Measurements from ENCODE around the gene NUF2. TPM values are rescaled to one million over a fixed set of nuclear protein-coding genes. Genes with fewer than 3 reads are reported as not detected.

The NUF2 gene
- total RNA-seq, 3 donors from 2014 or later = 0.29 to 1.3 TPM; not detected in 1

- Histone ChIP-seq H3K9me3 (no peaks in the 10 kb centered on the region), H3K4me1 (no peaks in the 10 kb centered on the region), H3K27ac (no peak overlapping the region), H3K36me3 (no peaks in the 10 kb centered on the region), H3K27me3 (no peaks in the 10 kb centered on the region), H3K4me3 (no peak overlapping the region)
- DNase-seq (ENCODE audit: low spot score in 2 of 2) = no peak
- intact Hi-C loops (cut with DNase I; ENCODE audit: low total_unique reads) = no loop called here
- TF ChIP-seq POLR2AphosphoS5 (IDR thresholded peaks at IDR 0.05) = no peak
These were observed 56.8 kb downstream of the NUF2 start for GRCh38 chr1:163378554-163378953.

GRCh38 chr1:163379801-163380200, 58.0 kb downstream of the NUF2 start:
- no peaks in the 10 kb centered on the region for H3K4me1 ChIP-seq
- intact Hi-C loops (cut with DNase I; ENCODE audit: low total_unique reads) = no loop called here
- no peaks in the 10 kb centered on the region for H3K27me3 ChIP-seq
- no peak overlapping the region for H3K4me3 ChIP-seq
- H3K9me3 ChIP-seq = no peaks in the 10 kb centered on the region
- DNase-seq (ENCODE audit: low spot score in 2 of 2) = no peak
- H3K27ac ChIP-seq = no peak overlapping the region
- no peaks in the 10 kb centered on the region for H3K36me3 ChIP-seq
- TF ChIP-seq POLR2AphosphoS5 (IDR thresholded peaks at IDR 0.05) (no peak), POLR2A (IDR thresholded peaks at IDR 0.05) (no peak)
- TF ChIP-seq, protein P1, sequence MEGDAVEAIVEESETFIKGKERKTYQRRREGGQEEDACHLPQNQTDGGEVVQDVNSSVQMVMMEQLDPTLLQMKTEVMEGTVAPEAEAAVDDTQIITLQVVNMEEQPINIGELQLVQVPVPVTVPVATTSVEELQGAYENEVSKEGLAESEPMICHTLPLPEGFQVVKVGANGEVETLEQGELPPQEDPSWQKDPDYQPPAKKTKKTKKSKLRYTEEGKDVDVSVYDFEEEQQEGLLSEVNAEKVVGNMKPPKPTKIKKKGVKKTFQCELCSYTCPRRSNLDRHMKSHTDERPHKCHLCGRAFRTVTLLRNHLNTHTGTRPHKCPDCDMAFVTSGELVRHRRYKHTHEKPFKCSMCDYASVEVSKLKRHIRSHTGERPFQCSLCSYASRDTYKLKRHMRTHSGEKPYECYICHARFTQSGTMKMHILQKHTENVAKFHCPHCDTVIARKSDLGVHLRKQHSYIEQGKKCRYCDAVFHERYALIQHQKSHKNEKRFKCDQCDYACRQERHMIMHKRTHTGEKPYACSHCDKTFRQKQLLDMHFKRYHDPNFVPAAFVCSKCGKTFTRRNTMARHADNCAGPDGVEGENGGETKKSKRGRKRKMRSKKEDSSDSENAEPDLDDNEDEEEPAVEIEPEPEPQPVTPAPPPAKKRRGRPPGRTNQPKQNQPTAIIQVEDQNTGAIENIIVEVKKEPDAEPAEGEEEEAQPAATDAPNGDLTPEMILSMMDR (IDR thresholded peaks at IDR 0.05) = no peak

GRCh38 chr1:163381487-163382184, 59.9 kb downstream of the NUF2 start:
- intact Hi-C loops (cut with DNase I; ENCODE audit: low total_unique reads) = no loop called here
- H3K4me3 ChIP-seq = no peak overlapping the region

DNA sequence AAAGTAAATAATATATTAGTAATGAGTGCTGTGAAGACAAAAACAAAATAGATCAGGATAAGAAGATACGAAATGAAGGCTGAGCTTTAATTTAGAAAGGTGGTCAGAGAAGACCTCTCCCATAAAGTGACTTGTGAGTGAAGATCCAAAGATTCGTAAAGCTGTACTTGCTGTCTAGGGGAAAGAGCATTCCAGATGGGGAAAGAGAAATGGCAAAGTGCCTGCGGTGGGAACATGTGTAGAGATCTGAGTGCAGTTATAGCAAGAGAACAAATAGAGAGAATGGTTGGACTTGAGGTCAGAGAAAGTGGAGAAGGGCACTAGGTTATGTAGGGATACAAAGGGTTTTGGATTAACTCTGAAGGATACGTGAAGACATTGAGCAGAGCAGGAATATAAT, 60.6 kb downstream of the NUF2 start:
- no peak for DNase-seq (ENCODE audit: low spot score in 2 of 2)
- Histone ChIP-seq H3K27ac (no peak overlapping the region), H3K9me3 (no peaks in the 10 kb centered on the region), H3K36me3 (no peaks in the 10 kb centered on the region), H3K4me1 (no peaks in the 10 kb centered on the region), H3K4me3 (no peak overlapping the region), H3K27me3 (no peaks in the 10 kb centered on the region)
- TF ChIP-seq POLR2A (IDR thresholded peaks at IDR 0.05) (no peak), POLR2AphosphoS5 (IDR thresholded peaks at IDR 0.05) (no peak)
- TF ChIP-seq, protein P1 (IDR thresholded peaks at IDR 0.05) = no peak
- intact Hi-C loops (cut with DNase I; ENCODE audit: low total_unique reads) = no loop called here

More at GRCh38 chr1:163381487-163382184, 59.9 kb downstream of the NUF2 start:
- TF ChIP-seq POLR2A (IDR thresholded peaks at IDR 0.05) (no peak), POLR2AphosphoS5 (IDR thresholded peaks at IDR 0.05) (no peak)
- TF ChIP-seq, protein P1 (IDR thresholded peaks at IDR 0.05) = no peak
- no peak for DNase-seq (ENCODE audit: low spot score in 2 of 2)
- no peak overlapping the region for H3K27ac ChIP-seq
- H3K36me3 ChIP-seq = no peaks in the 10 kb centered on the region
- H3K9me3 ChIP-seq = no peaks in the 10 kb centered on the region
- H3K27me3 ChIP-seq = no peaks in the 10 kb centered on the region
- no peaks in the 10 kb centered on the region for H3K4me1 ChIP-seq

DNA sequence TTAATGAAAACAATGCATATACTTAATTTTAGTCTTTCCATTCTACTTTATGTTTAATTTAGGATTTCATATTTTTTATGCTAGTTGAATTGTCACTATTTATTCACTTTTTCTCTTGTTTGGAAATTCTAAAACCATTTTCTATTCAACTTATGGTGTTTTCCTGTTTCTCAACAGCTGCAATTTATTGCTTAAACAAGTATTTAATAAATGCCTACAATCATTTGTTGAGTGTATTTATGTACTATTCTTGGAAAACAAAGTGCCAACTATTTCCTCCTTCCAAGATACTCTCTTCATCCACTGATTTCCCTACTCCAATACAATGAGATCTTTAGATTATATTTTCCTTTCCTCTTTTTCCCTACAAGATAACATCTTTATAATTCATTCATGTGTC, 65.4 kb downstream of the NUF2 start:
- H3K9me3 ChIP-seq = no peaks in the 10 kb centered on the region
- no peak for DNase-seq (ENCODE audit: low spot score in 2 of 2)
- no peak overlapping the region for H3K27ac ChIP-seq
- no peaks in the 10 kb centered on the region for H3K27me3 ChIP-seq
- no peaks in the 10 kb centered on the region for H3K36me3 ChIP-seq
- H3K4me1 ChIP-seq = no peaks in the 10 kb centered on the region
- no peak overlapping the region for H3K4me3 ChIP-seq
- TF ChIP-seq, protein P1 (IDR thresholded peaks at IDR 0.05) = no peak
- TF ChIP-seq POLR2AphosphoS5 (IDR thresholded peaks at IDR 0.05) = no peak
- TF ChIP-seq POLR2A (IDR thresholded peaks at IDR 0.05) = no peak
- intact Hi-C loops (cut with DNase I; ENCODE audit: low total_unique reads) = no loop called here
